Measurements from ENCODE around the gene TRABD.

The TRABD gene

DNA sequence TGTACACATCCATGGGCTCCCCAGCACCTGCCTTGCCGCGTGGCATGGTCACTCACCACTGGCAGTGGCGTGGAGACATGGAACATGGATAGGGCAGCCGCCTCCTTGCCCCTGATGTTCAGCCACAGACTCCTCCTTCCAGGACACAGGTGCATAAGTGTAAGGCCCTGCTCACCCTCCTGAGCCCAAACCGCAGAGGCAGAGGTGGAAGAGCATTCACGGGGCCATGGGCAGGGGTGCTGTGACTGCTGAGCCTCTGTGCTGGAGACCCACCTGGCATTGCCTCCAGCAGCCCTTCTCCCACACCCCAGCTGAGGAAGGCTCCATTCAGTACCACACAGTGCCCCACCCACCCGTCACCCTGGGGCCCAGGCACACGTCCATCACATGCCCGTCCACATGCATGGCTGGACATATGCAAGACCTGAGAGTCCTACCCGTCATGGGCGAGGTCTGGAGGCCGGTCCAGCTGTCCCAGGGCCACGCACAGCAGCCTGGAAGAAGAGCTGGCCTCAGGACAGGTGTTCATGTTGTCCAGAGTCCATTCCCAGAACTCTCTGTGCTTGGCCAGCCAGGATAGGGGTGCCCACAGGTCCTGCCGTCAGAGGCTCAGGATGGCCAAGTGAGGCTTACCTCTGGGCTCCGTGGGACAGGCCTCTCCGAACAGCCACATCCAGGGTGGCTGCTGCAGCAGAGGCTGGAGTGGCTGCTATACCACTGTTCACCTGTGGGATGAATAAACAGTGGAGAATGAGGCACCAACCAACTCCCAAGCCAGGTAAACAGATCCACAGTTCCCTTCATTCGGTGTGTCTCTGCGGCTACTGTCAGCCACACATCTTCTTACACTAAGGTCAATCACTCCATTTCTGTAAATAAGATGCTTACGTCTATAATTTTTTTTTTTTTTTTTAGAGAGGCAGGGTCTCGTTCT is 60.8 kb downstream of the TRABD start:
- DNase-seq, result no peak

DNA sequence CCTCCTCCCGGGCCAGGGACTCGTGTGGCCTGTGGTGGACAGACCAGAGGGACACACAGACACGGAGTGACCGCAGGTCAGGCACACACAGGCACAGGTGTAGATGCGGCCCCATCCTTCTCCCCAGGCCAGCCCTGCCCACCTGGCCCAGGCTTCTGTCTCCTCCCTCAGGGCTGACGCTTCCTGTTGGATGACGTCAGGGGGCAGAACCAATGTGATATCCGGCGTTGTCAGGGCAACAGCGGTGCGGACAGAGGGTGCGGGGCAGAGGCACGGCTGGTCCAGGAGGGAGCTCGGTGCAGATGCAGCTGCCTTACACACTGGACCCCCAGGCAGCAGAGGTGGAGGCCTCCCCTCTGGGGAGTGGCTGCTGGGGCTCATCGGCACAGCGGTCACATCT is 62.0 kb downstream of the TRABD start:
- DNase-seq, result no peak

DNA sequence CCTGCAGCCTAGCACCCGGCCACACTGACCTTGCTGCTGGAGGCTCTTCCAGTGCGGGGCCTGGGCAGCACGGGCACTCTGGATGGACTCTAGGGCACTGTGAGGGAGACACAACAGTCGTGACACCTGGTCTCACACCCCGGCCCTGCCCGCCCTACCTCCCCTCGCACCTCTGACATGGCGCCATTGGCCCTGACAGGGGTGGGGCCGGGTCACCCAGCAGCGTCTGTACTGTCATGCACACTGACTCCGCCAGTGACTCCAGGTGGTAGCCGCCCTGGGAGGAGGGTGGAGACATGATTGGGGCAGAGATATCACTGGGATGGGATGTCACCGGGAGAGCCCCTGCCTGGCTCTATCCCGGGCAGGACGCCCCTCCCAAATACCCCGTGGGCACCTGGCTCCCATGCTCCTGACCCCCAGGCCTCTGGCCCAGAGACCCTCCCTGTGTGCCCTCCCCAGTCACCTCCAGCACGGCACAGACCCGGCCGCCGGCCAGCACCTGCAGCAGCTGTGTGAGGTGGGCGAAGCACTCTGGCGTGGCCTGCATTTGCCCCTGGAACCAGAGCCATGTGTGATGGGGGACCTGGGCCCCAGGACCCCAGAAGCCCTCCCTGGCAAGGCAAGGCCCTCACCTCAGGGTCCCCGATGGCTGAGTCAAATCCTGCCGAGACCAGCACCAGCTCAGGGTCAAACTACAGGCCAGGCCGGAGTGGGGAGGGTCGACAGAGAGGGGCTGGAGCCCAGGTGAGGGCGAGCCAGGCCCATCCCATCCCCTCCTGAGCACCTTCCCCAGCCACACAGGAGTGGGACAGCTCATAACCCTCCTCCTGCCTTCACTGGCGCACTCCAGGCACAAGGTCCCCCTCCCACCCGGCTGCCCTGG is 62.7 kb downstream of the TRABD start:
- DNase-seq, result no peak
